C4-2B (cell line): ENCODE measurements around the gene ZNF618.

Source experiments
- H3K27ac ChIP-seq: fragments of 450-650 bp; 2 replicates; pipeline ENCODE4 v1.5.1; 2017
- CTCF ChIP-seq: fragments of 450-650 bp; conservative IDR thresholded peaks from 2 replicates; pipeline ENCODE4 v1.5.1; 2017; ENCODE audit warnings: mild to moderate bottlenecking
- ZFX ChIP-seq: fragments of 450-650 bp; IDR thresholded peaks from 2 replicates; pipeline ENCODE4 v1.6.1; 2017

Gene ZNF618

GRCh38 chr9:114076237-114077161, 200.4 kb downstream of the ZNF618 start:
- no peak overlapping the region for H3K27ac ChIP-seq
- TF ChIP-seq CTCF, result no peak
- TF ChIP-seq ZFX, result no peak

GRCh38 chr9:114077162-114077837, 201.2 kb downstream of the ZNF618 start:
- H3K27ac ChIP-seq, result no peak overlapping the region; the same call in 1 of the 2 replicates

GRCh38 chr9:114078021-114078780, 202.1 kb downstream of the ZNF618 start, which contains the start of gene AMBP:
Gene AMBP, minus strand, starts transcription at chr9:114078300. Its CDS starts 91 bp downstream, at chr9:114078209.
- H3K27ac ChIP-seq, result peak within 1 kb of the TSS; percentile 21
- TF ChIP-seq ZFX, result no peak
- TF ChIP-seq CTCF, result no peak

More at GRCh38 chr9:114077162-114077837, 201.2 kb downstream of the ZNF618 start:
- TF ChIP-seq CTCF (no peak), ZFX (no peak)

GRCh38 chr9:114078781-114079156, 202.7 kb downstream of the ZNF618 start:
- TF ChIP-seq ZFX, result no peak
- TF ChIP-seq CTCF, result no peak
- peak overlapping the region; percentile 21; the same call in 1 of the 2 replicates for H3K27ac ChIP-seq

GRCh38 chr9:114080195-114080772, 204.2 kb downstream of the ZNF618 start:
- no peak for TF ChIP-seq ZFX
- TF ChIP-seq CTCF, result no peak
- peak overlapping the region; percentile 73 for H3K27ac ChIP-seq

GRCh38 chr9:114080773-114081440, 204.8 kb downstream of the ZNF618 start:
- TF ChIP-seq ZFX, result no peak
- no peak for TF ChIP-seq CTCF
- H3K27ac ChIP-seq, result peak overlapping the region; percentile 73
